ENCODE measurements around the gene SSTR5.

The SSTR5 gene

DNA sequence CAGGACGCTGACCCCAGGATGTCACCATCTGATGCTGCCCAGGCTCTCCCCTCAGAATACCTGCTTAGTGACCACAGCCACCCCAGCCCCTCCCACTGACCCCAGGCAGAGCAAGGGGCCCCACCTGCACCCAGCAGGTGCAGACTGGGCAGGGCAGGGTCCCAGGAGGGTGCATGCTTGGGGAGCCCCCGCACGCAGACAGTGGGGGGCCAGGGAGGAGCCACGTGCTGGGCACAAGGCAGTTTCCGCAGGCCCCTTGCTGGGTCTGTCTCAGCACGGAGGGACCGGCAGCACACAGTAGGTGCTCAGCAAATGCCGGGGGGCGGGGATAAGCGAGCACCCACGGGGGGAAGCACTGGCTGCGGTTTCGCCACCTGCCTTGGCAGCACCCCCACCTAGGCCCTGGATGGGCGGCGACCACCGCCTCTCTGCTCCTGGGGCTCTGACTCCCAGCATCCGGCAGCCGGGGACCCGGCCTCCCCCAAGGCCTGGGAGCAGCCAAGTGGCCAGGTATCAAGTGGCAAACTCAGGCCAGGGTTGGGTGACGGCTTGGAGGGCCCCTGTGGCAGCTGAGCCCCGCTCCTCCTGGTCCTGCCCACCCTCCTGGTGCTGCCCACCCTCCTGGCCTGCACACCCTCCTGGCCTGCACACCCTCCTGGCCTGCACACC, 18.7 kb upstream of the SSTR5 start:
- H3K27ac ChIP-seq, result no peak overlapping the region
- no peaks in the 10 kb centered on the region for H3K9me3 ChIP-seq
- H3K36me3 ChIP-seq, result no peaks in the 10 kb centered on the region
- H3K4me3 ChIP-seq (ENCODE audit: low read depth in 1 of 2, low read length in 1 of 2), result no peak overlapping the region
- peaks cover 40% of the 10 kb centered on the region for H3K27me3 ChIP-seq
- TF ChIP-seq, protein P1, sequence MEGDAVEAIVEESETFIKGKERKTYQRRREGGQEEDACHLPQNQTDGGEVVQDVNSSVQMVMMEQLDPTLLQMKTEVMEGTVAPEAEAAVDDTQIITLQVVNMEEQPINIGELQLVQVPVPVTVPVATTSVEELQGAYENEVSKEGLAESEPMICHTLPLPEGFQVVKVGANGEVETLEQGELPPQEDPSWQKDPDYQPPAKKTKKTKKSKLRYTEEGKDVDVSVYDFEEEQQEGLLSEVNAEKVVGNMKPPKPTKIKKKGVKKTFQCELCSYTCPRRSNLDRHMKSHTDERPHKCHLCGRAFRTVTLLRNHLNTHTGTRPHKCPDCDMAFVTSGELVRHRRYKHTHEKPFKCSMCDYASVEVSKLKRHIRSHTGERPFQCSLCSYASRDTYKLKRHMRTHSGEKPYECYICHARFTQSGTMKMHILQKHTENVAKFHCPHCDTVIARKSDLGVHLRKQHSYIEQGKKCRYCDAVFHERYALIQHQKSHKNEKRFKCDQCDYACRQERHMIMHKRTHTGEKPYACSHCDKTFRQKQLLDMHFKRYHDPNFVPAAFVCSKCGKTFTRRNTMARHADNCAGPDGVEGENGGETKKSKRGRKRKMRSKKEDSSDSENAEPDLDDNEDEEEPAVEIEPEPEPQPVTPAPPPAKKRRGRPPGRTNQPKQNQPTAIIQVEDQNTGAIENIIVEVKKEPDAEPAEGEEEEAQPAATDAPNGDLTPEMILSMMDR (IDR thresholded peaks at IDR 0.05), result no peak
- no peaks in the 10 kb centered on the region for H3K4me1 ChIP-seq (ENCODE audit: control insufficient read depth in 1 of 2, insufficient read depth in 1 of 2, low read depth in 1 of 2, low read length in 1 of 2)

DNA sequence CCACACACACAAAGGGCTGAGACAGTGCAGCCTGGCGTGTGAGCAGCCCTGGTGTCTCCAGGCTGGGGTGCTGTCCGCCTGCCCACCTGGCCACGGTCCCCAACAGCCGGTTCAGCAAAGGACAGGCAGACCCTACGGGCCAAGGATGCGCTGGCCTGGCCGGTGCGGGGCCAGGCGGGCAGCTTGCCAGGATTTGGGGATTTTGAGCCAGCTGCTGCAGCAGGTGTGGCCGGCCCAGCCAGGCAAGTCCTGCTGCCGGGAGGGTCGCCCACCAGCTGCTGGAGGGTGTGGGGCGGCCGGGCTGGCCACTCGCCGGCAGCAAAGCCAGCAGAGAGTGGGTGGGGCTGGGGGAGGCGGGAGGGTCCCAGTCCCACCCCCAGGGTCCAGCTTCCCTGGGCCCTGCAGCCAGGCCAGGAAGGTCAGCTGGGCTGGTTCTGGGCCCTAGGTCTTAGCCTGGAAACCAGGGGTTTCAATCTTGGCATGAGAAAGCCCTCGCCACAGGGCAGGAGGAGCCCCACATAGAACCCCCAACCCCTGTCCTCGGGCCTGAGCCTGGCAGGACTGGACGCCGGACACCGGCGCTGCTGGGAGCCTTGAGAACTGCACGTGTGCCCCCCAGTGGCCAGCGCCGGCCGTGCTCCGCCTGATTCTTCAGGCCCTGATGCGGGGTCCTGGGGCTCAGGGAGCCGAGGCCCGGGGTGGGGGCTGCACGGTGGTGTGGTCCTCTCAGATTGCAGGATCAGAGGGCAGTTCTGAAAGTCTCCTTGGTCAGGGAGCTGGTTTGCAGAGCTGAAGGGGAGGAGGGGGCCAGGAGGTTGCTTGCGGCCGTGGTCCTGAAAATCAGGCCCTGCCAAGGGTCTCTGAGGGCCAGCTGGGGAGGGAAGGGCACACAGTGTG, 17.6 kb upstream of the SSTR5 start:
- peaks cover 30% of the 10 kb centered on the region for H3K27me3 ChIP-seq
- TF ChIP-seq, protein P1 (IDR thresholded peaks at IDR 0.05), result no peak
- H3K4me3 ChIP-seq (ENCODE audit: low read depth in 1 of 2, low read length in 1 of 2), result no peak overlapping the region

DNA sequence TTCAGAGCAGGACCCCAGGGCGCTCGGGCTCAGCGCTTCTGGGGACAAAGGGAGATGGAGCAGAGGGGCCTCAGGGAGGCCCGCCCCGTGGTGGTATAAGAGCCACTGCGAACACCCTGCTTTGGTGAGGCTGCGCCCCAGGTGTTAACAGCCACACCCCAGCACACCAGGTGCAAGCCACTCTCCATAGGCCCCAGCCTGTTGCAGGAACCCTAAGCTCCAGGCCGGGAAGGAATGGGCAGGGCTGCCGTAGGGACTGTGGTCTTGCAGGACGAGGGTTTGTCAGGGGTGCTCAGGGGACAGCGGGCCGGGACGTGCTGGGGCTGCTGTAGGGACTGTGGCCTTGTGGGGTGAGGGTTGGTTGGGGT, 17.0 kb upstream of the SSTR5 start:
- H3K36me3 ChIP-seq, result no peaks in the 10 kb centered on the region
- H3K27me3 ChIP-seq, result peaks cover 29% of the 10 kb centered on the region
- H3K9me3 ChIP-seq, result no peaks in the 10 kb centered on the region
- TF ChIP-seq, protein P1 (IDR thresholded peaks at IDR 0.05), result no peak
- H3K4me3 ChIP-seq (ENCODE audit: low read depth in 1 of 2, low read length in 1 of 2), result no peak overlapping the region
- H3K4me1 ChIP-seq (ENCODE audit: control insufficient read depth in 1 of 2, insufficient read depth in 1 of 2, low read depth in 1 of 2, low read length in 1 of 2), result no peaks in the 10 kb centered on the region
- no peak overlapping the region for H3K27ac ChIP-seq

More for the DNA sequence above, 17.6 kb upstream of the SSTR5 start:
- Histone ChIP-seq H3K27ac (no peak overlapping the region), H3K4me1 (ENCODE audit: control insufficient read depth in 1 of 2, insufficient read depth in 1 of 2, low read depth in 1 of 2, low read length in 1 of 2) (no peaks in the 10 kb centered on the region), H3K36me3 (no peaks in the 10 kb centered on the region), H3K9me3 (no peaks in the 10 kb centered on the region)

DNA sequence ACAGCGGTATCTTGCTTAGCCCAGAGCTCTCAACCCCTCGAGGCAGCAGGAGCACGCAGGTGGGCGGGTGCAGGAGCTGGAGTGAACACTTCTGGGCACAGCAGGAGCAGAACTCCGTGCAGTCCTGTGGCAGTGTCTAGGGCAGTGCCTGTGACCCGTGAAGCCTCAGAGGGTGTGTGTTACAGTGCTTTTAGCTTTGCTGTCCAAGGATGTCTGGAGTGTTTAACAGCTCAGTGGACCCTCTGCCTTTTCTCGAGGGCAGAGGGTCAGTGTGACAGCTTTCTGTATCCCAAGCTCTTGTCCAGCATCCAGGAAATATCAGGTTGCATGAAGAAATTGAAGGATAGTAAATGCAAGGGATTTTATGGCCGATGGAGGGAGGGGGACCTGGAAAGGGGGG, 16.4 kb upstream of the SSTR5 start:
- no peaks in the 10 kb centered on the region for H3K36me3 ChIP-seq
- H3K4me1 ChIP-seq (ENCODE audit: control insufficient read depth in 1 of 2, insufficient read depth in 1 of 2, low read depth in 1 of 2, low read length in 1 of 2), result no peaks in the 10 kb centered on the region
- no peak overlapping the region for H3K27ac ChIP-seq
- TF ChIP-seq, protein P1 (IDR thresholded peaks at IDR 0.05), result no peak
- H3K27me3 ChIP-seq, result peaks cover 29% of the 10 kb centered on the region
- H3K4me3 ChIP-seq (ENCODE audit: low read depth in 1 of 2, low read length in 1 of 2), result no peak overlapping the region
- H3K9me3 ChIP-seq, result no peaks in the 10 kb centered on the region

DNA sequence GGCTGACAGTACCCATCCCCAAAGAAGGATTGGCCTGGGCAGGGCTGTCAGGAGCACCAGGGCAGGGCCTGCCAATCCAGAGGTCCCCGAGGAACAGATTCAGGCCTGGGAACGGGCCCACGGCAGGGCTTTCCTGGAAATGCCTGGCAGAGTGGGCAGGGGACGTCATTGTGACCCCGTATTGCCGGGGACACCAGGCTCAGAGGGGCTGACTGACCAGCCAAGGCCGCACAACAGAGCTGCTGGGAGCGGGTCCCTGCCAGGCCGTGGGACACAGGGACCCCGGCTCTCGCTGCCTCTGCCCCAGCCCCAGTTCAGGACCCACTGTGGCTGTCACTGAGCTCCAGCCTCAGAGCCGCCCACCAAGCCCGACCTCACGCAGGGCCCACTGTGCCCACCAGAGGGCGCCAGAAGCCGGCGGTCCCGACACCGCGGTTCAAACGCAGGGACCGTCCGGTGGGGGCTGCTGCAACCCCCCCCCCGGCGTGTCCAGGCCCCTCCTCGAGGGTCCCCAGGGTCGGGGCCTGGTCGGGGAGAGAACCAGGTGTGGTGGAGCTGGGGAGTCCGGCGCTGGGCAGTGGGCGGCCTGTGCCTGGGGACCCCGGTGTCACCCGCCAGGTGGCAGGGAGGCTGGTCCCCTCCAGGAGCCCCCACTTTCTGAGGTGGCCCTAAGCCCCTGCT, 15.2 kb upstream of the SSTR5 start:
- TF ChIP-seq, protein P1 (IDR thresholded peaks at IDR 0.05), result peak; percentile 32
- Histone ChIP-seq H3K27ac (no peak overlapping the region), H3K4me1 (ENCODE audit: control insufficient read depth in 1 of 2, insufficient read depth in 1 of 2, low read depth in 1 of 2, low read length in 1 of 2) (no peaks in the 10 kb centered on the region), H3K36me3 (no peaks in the 10 kb centered on the region), H3K9me3 (no peaks in the 10 kb centered on the region), H3K27me3 (peaks cover 29% of the 10 kb centered on the region), H3K4me3 (ENCODE audit: low read depth in 1 of 2, low read length in 1 of 2) (no peak overlapping the region)
